Parathyroid adenoma (tissue), 2 donors: ENCODE results near the gene RAB3C.

ENCODE experiments used
- H2AFZ ChIP-seq: fragments of 300-600 bp; sonication (generic); one replicate; pipeline ENCODE4 v1.7.0; 2017; ENCODE audit warnings: antibody characterized with exemption, mild to moderate bottlenecking
- H3K27ac ChIP-seq: fragments of 300-600 bp; sonication (generic); one replicate; pipeline ENCODE4 v1.7.0; 2017
- H3K27me3 ChIP-seq: fragments of 300-600 bp; sonication (generic); one replicate; pipeline ENCODE4 v1.7.0; 2017; ENCODE audit warnings: low read length; ENCODE audit not compliant: control insufficient read depth, insufficient read depth
- H3K36me3 ChIP-seq: fragments of 300-600 bp; sonication (generic); one replicate; pipeline ENCODE4 v1.7.0; 2017; ENCODE audit warnings: low read length; ENCODE audit not compliant: control insufficient read depth, insufficient read depth
- H3K4me1 ChIP-seq: fragments of 300-600 bp; sonication (generic); one replicate; pipeline ENCODE4 v1.7.0; 2017; ENCODE audit warnings: control low read depth
- H3K4me2 ChIP-seq: fragments of 300-600 bp; sonication (generic); one replicate; pipeline ENCODE4 v1.7.0; 2017; ENCODE audit warnings: low read length
- H3K4me3 ChIP-seq: fragments of 300-600 bp; sonication (generic); one replicate; pipeline ENCODE4 v1.7.0; 2017; ENCODE audit warnings: low read depth, low read length
- H3K79me2 ChIP-seq: fragments of 300-600 bp; sonication (generic); one replicate; pipeline ENCODE4 v1.7.0; 2017; ENCODE audit warnings: control low read depth
- H3K9ac ChIP-seq: fragments of 300-600 bp; sonication (generic); one replicate; pipeline ENCODE4 v1.7.0; 2017; ENCODE audit warnings: mild to moderate bottlenecking
- H3K9me3 ChIP-seq: fragments of 300-600 bp; sonication (generic); one replicate; pipeline ENCODE4 v1.7.0; 2017; ENCODE audit warnings: low read length; ENCODE audit not compliant: control insufficient read depth
- TF ChIP-seq, protein P1 (sequence below): fragments of 300-600 bp; sonication (generic); IDR thresholded peaks from one replicate; pipeline ENCODE4 v1.7.0; 2017; ENCODE audit warnings: antibody characterized with exemption, mild to moderate bottlenecking
- donor health status: primary hyperparathyroidism.

RAB3C gene

DNA sequence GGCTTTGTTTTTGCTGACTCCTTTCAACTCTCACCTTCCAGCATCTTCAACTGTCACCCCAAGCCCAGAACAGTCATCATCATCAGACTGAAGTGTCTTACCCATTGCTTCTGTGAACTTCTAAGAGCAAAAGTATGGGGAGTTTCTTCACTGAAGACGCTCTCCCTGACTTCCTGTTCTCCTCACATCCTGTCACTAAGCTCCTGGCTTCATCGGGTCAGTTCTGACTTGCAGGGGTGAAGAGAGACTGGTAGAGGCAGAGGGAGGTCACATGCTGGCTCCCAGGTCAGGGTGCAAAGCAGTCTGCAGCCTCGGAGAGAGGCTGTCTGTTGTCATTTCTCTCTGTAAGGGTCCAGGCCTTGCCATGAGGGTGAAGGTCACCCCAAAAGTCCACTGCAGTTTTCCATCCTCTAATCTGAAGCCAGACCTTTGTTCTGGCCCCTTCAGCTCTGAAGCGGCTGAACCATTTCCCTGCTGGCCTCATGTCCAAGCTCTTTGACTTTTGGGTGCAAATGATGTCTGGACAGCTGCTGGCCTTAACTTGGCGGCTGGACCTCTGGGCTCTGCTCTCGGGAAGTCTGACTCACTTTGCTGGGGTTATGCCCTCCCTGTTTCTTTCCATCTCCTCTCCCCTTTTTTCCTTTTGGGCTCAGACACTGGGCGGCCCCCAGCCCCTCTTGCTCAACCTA lies 305.0 kb downstream of the RAB3C start:
- H3K4me1 ChIP-seq: peaks cover 7% of the 10 kb centered on the region
- H3K9me3 ChIP-seq: no peaks in the 10 kb centered on the region
- TF ChIP-seq, protein P1, sequence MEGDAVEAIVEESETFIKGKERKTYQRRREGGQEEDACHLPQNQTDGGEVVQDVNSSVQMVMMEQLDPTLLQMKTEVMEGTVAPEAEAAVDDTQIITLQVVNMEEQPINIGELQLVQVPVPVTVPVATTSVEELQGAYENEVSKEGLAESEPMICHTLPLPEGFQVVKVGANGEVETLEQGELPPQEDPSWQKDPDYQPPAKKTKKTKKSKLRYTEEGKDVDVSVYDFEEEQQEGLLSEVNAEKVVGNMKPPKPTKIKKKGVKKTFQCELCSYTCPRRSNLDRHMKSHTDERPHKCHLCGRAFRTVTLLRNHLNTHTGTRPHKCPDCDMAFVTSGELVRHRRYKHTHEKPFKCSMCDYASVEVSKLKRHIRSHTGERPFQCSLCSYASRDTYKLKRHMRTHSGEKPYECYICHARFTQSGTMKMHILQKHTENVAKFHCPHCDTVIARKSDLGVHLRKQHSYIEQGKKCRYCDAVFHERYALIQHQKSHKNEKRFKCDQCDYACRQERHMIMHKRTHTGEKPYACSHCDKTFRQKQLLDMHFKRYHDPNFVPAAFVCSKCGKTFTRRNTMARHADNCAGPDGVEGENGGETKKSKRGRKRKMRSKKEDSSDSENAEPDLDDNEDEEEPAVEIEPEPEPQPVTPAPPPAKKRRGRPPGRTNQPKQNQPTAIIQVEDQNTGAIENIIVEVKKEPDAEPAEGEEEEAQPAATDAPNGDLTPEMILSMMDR: no peak
- H3K36me3 ChIP-seq: no peaks in the 10 kb centered on the region
- no peak overlapping the region for H3K4me3 ChIP-seq
- H3K79me2 ChIP-seq: no peaks in the 10 kb centered on the region
- H2AFZ ChIP-seq: peak overlapping the region; percentile 40
- no peak overlapping the region for H3K4me2 ChIP-seq
- H3K27me3 ChIP-seq: no peaks in the 10 kb centered on the region
- no peak overlapping the region for H3K9ac ChIP-seq
- H3K27ac ChIP-seq: no peak overlapping the region

DNA sequence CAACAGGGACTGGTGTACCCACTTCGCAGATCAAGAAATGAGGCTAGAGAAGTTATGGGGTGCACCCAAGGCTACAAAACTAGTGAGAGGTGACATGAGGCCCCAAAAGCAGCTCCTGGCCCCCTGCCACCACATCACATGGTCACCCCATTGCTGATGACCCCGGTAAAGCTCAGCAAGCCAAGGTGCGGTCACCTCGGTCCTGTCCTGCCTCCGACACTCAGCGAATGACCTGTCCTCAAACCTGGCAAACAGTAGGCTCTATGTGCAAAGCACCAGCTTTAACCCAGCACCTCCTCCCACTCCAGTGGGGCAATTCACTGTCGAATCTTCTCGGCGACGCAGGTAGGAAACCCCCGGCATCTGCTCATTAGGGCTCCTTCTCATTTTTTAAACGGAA lies 307.4 kb downstream of the RAB3C start:
- no peak overlapping the region for H2AFZ ChIP-seq
- H3K4me2 ChIP-seq: no peak overlapping the region
- H3K36me3 ChIP-seq: no peaks in the 10 kb centered on the region
- no peak overlapping the region for H3K27ac ChIP-seq
- TF ChIP-seq, protein P1: no peak
- H3K4me1 ChIP-seq: peaks cover 7% of the 10 kb centered on the region
- H3K9ac ChIP-seq: no peak overlapping the region
- H3K9me3 ChIP-seq: no peaks in the 10 kb centered on the region
- H3K79me2 ChIP-seq: no peaks in the 10 kb centered on the region
- H3K4me3 ChIP-seq: no peak overlapping the region
- H3K27me3 ChIP-seq: no peaks in the 10 kb centered on the region

DNA sequence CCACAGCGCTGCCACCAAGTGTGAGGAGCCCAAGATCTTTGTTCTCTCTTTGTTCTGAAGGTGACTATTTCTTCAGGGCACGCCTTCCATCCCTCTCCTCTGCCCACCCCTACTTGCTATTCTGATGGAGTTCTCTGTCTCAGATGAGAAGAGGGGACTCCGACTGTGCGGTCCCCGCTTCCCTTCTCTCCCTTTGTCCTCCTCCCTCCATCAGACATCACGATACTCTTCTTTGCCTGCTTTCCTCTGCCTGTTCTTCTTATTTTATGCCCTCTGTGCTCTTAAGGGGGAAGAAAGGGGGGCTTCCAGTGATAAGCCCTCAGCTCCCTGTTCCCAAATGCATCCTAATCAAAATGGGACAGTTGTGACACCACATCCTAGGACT lies 307.8 kb downstream of the RAB3C start:
- Histone ChIP-seq H3K36me3 (no peaks in the 10 kb centered on the region), H3K27me3 (no peaks in the 10 kb centered on the region), H3K9ac (no peak overlapping the region), H3K9me3 (no peaks in the 10 kb centered on the region), H2AFZ (peak overlapping the region; percentile 54), H3K27ac (no peak overlapping the region), H3K79me2 (no peaks in the 10 kb centered on the region), H3K4me1 (peaks cover 7% of the 10 kb centered on the region), H3K4me3 (no peak overlapping the region), H3K4me2 (no peak overlapping the region)
- TF ChIP-seq, protein P1: no peak

DNA sequence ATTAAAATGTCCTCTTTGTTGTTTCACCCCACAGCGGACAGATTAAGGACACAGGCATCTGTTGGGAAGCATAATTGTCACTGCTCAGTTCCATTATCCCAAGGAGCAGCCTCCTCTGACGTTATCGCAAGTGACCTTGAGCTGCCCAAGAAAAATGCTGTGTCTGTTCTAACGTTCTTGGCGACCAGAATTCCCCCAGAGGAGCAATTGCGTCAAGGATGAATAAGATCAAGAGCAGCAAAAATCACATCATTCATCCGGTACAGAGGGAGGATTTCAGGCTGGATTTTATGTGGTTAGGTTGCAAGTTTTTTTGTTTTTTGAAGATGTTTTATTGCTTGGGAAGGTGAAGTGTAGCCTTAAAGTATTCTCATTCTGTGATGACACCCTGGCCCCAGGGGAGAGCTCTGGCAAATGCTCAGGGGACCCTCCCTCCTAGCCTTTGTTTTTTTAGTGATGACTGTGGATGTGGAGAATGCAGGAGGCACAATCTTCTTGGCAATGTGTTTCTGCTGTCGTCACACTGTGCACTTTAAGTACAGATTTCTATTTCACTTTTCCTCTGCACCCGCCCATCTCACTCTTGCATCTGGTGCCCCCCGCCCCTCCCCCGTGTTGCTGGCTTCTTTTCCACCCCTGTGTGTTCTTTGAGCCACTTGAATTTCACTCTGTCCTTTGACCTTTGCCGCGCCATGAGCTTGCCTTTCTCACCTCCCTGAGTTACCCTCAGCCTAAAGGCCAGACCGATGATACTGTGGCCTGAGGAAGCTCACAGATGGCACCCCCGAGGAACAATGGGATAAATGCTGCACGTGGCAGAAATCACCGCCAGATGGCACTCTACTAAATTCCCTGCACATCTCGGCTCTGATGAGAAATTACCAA lies 308.5 kb downstream of the RAB3C start:
- peak overlapping the region; percentile 54 for H2AFZ ChIP-seq
- no peaks in the 10 kb centered on the region for H3K36me3 ChIP-seq
- no peak overlapping the region for H3K9ac ChIP-seq
- H3K9me3 ChIP-seq: no peaks in the 10 kb centered on the region
- H3K27ac ChIP-seq: no peak overlapping the region
- no peak overlapping the region for H3K4me2 ChIP-seq
- H3K4me1 ChIP-seq: peaks cover 7% of the 10 kb centered on the region
- H3K4me3 ChIP-seq: no peak overlapping the region
- no peaks in the 10 kb centered on the region for H3K79me2 ChIP-seq
- TF ChIP-seq, protein P1: peak; percentile 81
- no peaks in the 10 kb centered on the region for H3K27me3 ChIP-seq
